ENCODE results near the gene EXOSC2. TPM values are rescaled to one million over a fixed set of nuclear protein-coding genes. Genes with fewer than 3 reads are reported as not detected.

Gene EXOSC2
- total and polyA plus RNA-seq, 2 of the 4 experiments (the other 2 are of a cell fraction), result 27.0 to 48.6 TPM

GRCh38 chr9:130694205-130694604, 625 bp downstream of the EXOSC2 start:
- no peaks in the 10 kb centered on the region for H3K9me3 ChIP-seq (ENCODE audit: control insufficient read depth, insufficient read depth, low read length)
- peak overlapping the region; percentile 88 for H3K9ac ChIP-seq (ENCODE audit: low read depth, low read length)
- no peak overlapping the region for H2BK15ac ChIP-seq (ENCODE audit: low read depth, low read length)
- peak overlapping the region; percentile 66 for H3K4me3 ChIP-seq (ENCODE audit: insufficient read depth, low read depth, low read length)
- no peak for TF ChIP-seq SMC3 (IDR thresholded peaks at IDR 0.05; ENCODE audit: low read depth, low read length)
- no peak for TF ChIP-seq USF2 (IDR thresholded peaks at IDR 0.05; ENCODE audit: low read depth, low read length)
- TF ChIP-seq BHLHE40 (IDR thresholded peaks at IDR 0.05; ENCODE audit: low read depth, low read length), result no peak
- TF ChIP-seq POLR2A (IDR thresholded peaks at IDR 0.05; ENCODE audit: low read depth, low read length), result no peak
- TF ChIP-seq MAFK (IDR thresholded peaks at IDR 0.05; ENCODE audit: low read depth, low read length), result no peak
- no peak for TF ChIP-seq RCOR1 (IDR thresholded peaks at IDR 0.05; ENCODE audit: insufficient replicate concordance, low read length)
- no peak for TF ChIP-seq MAZ (IDR thresholded peaks at IDR 0.05; ENCODE audit: borderline replicate concordance, low read depth, low read length)
- no peak for TF ChIP-seq CTCF (conservative IDR thresholded peaks at IDR 0.05; ENCODE audit: low read depth, low read length)
- no peak for TF ChIP-seq CEBPB (IDR thresholded peaks at IDR 0.05; ENCODE audit: low read depth, low read length)
- TF ChIP-seq CHD1 (IDR thresholded peaks at IDR 0.05; ENCODE audit: low read depth, low read length), result no peak
- TF ChIP-seq MXI1 (IDR thresholded peaks at IDR 0.05; ENCODE audit: borderline replicate concordance, low read depth, low read length), result no peak
- no peak for TF ChIP-seq ELK1 (IDR thresholded peaks at IDR 0.05; ENCODE audit: borderline replicate concordance, low read depth, low read length)
- H3K56ac ChIP-seq (ENCODE audit: extremely low read depth, insufficient read depth, low read length), result peak overlapping the region; percentile 62
- intact Hi-C loops (cut with micrococcal nuclease) (no loop called here), in situ Hi-C loops (cut with MboI; ENCODE audit: low sequenced_read_pairs) (no loop called here), dilution Hi-C loops (cut with HindIII; ENCODE audit: low sequenced_read_pairs, unreplicated experiment) (no loop called here)
- peaks cover 20% of the 10 kb centered on the region for H3K9me1 ChIP-seq (ENCODE audit: insufficient read depth, low read length)
- ChIA-PET POLR2A (ENCODE audit: unreplicated experiment) (no interaction called here), CTCF (no interaction called here)
- BruUV-seq (replicated peaks), result TSS peak; percentile 65
- peak overlapping the region; percentile 83 for H3K4ac ChIP-seq (ENCODE audit: low read depth, low read length)
- peaks cover 8% of the 10 kb centered on the region for H3K4me1 ChIP-seq (ENCODE audit: control insufficient read depth, insufficient read depth, low read length)
- no peaks in the 10 kb centered on the region for H3K27me3 ChIP-seq (ENCODE audit: control insufficient read depth, insufficient read depth, low read length)
- H4K8ac ChIP-seq (ENCODE audit: low read depth in 2 of 2, low read length in 2 of 2), result peak overlapping the region; percentile 27 to 87
- WGBS, 2 experiments (ENCODE audit: extremely low coverage in 2 of 2, insufficient read length in 1 of 2), result no CpG with 5 or more reads among the region's 8 CpGs
- no peak for DNase-seq
- no peak for ATAC-seq (ENCODE audit: low read depth)
- peak overlapping the region; percentile 84 for H3K23ac ChIP-seq (ENCODE audit: low read depth, low read length)
- peak overlapping the region; percentile 72 for H2BK5ac ChIP-seq (ENCODE audit: low read depth, low read length, poor library complexity, severe bottlenecking)
- peak overlapping the region; percentile 79; the same call in 1 of the 2 replicates for H4K91ac ChIP-seq (ENCODE audit: insufficient read depth, low read depth, low read length)
- H3K36me3 ChIP-seq (ENCODE audit: control insufficient read depth, insufficient read depth, low read length), result peaks cover 22% of the 10 kb centered on the region
- peak overlapping the region; percentile 89 for H2AK5ac ChIP-seq (ENCODE audit: low read depth, low read length)
- H2AFZ ChIP-seq (replicated peaks; ENCODE audit: low read length, poor library complexity), result peak overlapping the region; percentile 95
- peaks cover 24 to 45% of the 10 kb centered on the region in 2 experiments for H3K79me1 ChIP-seq (ENCODE audit: low read depth in 1 of 2, low read length in 2 of 2)
- peak overlapping the region; percentile 33; the same call in 1 of the 2 replicates for H4K5ac ChIP-seq (ENCODE audit: low read depth, low read length)
- no peak overlapping the region for H2BK120ac ChIP-seq (ENCODE audit: low read depth, low read length)
- peak overlapping the region; percentile 94 for H2AK9ac ChIP-seq (replicated peaks; ENCODE audit: low read depth, low read length, poor library complexity)
- H2BK20ac ChIP-seq (ENCODE audit: low read depth, low read length), result no peak overlapping the region
- peaks cover 16% of the 10 kb centered on the region for H4K20me1 ChIP-seq (ENCODE audit: insufficient read depth, low read length)
- peak overlapping the region; percentile 78 for H3K27ac ChIP-seq (ENCODE audit: insufficient read depth, low read length)
- peak overlapping the region; percentile 98 for H3K14ac ChIP-seq (replicated peaks; ENCODE audit: low read depth, low read length)
- no peak overlapping the region for H3K18ac ChIP-seq (ENCODE audit: low read depth, low read length)
- H3K4me2 ChIP-seq (ENCODE audit: low read depth, low read length), result peak overlapping the region; percentile 93
